GM19397 (cell line): ENCODE results near the gene UACA.

Source experiments
- ATAC-seq: cut with Tn5 transposase; IDR thresholded peaks from one replicate; pipeline ENCODE4 v1.9.1; 2021; ENCODE audit warnings: mild to moderate bottlenecking, moderate library complexity; ENCODE audit not compliant: unreplicated experiment

UACA gene

GRCh38 chr15:70783610-70784022 is 20.3 kb upstream of the UACA start:
- ATAC-seq = no peak

- no peak for ATAC-seq
These were observed 19.7 kb upstream of the UACA start for GRCh38 chr15:70783041-70783440.

GRCh38 chr15:70781236-70781635 is 17.9 kb upstream of the UACA start:
- ATAC-seq = no peak

GRCh38 chr15:70778258-70779076 is 15.1 kb upstream of the UACA start:
- ATAC-seq = no peak

GRCh38 chr15:70777170-70777926 is 14.0 kb upstream of the UACA start:
- no peak for ATAC-seq

- no peak for ATAC-seq
These were observed 11.8 kb upstream of the UACA start for GRCh38 chr15:70775160-70775559.

- no peak for ATAC-seq
These were observed 9.0 kb upstream of the UACA start for GRCh38 chr15:70772402-70772801.

- no peak for ATAC-seq
These were observed 7.5 kb upstream of the UACA start for GRCh38 chr15:70770863-70771262.

- ATAC-seq = no peak
These were observed 5.0 kb upstream of the UACA start for GRCh38 chr15:70768257-70768883.

- no peak for ATAC-seq
These were observed 4.3 kb upstream of the UACA start for GRCh38 chr15:70767667-70768066.

GRCh38 chr15:70766597-70766996 is 3.2 kb upstream of the UACA start:
- no peak for ATAC-seq

GRCh38 chr15:70765504-70766281 is 2.3 kb upstream of the UACA start:
- ATAC-seq = no peak

- ATAC-seq = no peak
These were observed 782 bp upstream of the UACA start for GRCh38 chr15:70763950-70764730.

GRCh38 chr15:70762469-70763119 is 764 bp downstream of the UACA start:
- no peak for ATAC-seq

GRCh38 chr15:70761931-70762468 is 1.4 kb downstream of the UACA start:
- ATAC-seq = no peak

- no peak for ATAC-seq
These were observed 2.3 kb downstream of the UACA start for GRCh38 chr15:70761046-70761445.

- no peak for ATAC-seq
These were observed 4.4 kb downstream of the UACA start for GRCh38 chr15:70758790-70759462.

GRCh38 chr15:70757627-70758026 is 5.7 kb downstream of the UACA start:
- ATAC-seq = no peak

GRCh38 chr15:70754862-70755261 is 8.5 kb downstream of the UACA start:
- no peak for ATAC-seq
